ENCODE data around the gene MAPK8.

Gene MAPK8

GRCh38 chr10:48287417-48288391 lies 18.8 kb upstream of the MAPK8 start:
- H3K36me3 ChIP-seq: no peaks in the 10 kb centered on the region
- no peaks in the 10 kb centered on the region for H3K9me3 ChIP-seq
- no peak for TF ChIP-seq CTCF (IDR thresholded peaks at IDR 0.05)
- no peaks in the 10 kb centered on the region for H3K4me1 ChIP-seq (ENCODE audit: control insufficient read depth in 1 of 2, insufficient read depth in 1 of 2, low read depth in 1 of 2, low read length in 1 of 2)
- no peaks in the 10 kb centered on the region for H3K27me3 ChIP-seq
- H3K27ac ChIP-seq: no peak overlapping the region
- no peak overlapping the region for H3K4me3 ChIP-seq (ENCODE audit: low read depth in 1 of 2, low read length in 1 of 2)

- H3K27ac ChIP-seq: no peak overlapping the region
- no peaks in the 10 kb centered on the region for H3K36me3 ChIP-seq
- H3K4me3 ChIP-seq (ENCODE audit: low read depth in 1 of 2, low read length in 1 of 2): no peak overlapping the region
- TF ChIP-seq CTCF (IDR thresholded peaks at IDR 0.05): no peak
- no peaks in the 10 kb centered on the region for H3K4me1 ChIP-seq (ENCODE audit: control insufficient read depth in 1 of 2, insufficient read depth in 1 of 2, low read depth in 1 of 2, low read length in 1 of 2)
- H3K27me3 ChIP-seq: no peaks in the 10 kb centered on the region
- H3K9me3 ChIP-seq: no peaks in the 10 kb centered on the region
These were observed 17.8 kb upstream of the MAPK8 start for GRCh38 chr10:48288661-48289060.

- TF ChIP-seq CTCF (IDR thresholded peaks at IDR 0.05): peak; percentile 69
- H3K4me3 ChIP-seq (ENCODE audit: low read depth in 1 of 2, low read length in 1 of 2): no peak overlapping the region
- no peak overlapping the region for H3K27ac ChIP-seq
- H3K9me3 ChIP-seq: no peaks in the 10 kb centered on the region
- no peaks in the 10 kb centered on the region for H3K36me3 ChIP-seq
- H3K4me1 ChIP-seq (ENCODE audit: control insufficient read depth in 1 of 2, insufficient read depth in 1 of 2, low read depth in 1 of 2, low read length in 1 of 2): no peaks in the 10 kb centered on the region
- no peaks in the 10 kb centered on the region for H3K27me3 ChIP-seq
These were observed 16.8 kb upstream of the MAPK8 start for GRCh38 chr10:48289501-48290238.

- Histone ChIP-seq H3K27me3 (no peaks in the 10 kb centered on the region), H3K36me3 (no peaks in the 10 kb centered on the region), H3K27ac (no peak overlapping the region), H3K4me3 (ENCODE audit: low read depth in 1 of 2, low read length in 1 of 2) (no peak overlapping the region), H3K4me1 (ENCODE audit: control insufficient read depth in 1 of 2, insufficient read depth in 1 of 2, low read depth in 1 of 2, low read length in 1 of 2) (no peaks in the 10 kb centered on the region), H3K9me3 (no peaks in the 10 kb centered on the region)
- TF ChIP-seq CTCF (IDR thresholded peaks at IDR 0.05): no peak
These were observed 16.2 kb upstream of the MAPK8 start for GRCh38 chr10:48290286-48290685.

- no peaks in the 10 kb centered on the region for H3K9me3 ChIP-seq
- no peaks in the 10 kb centered on the region for H3K36me3 ChIP-seq
- TF ChIP-seq CTCF (IDR thresholded peaks at IDR 0.05): no peak
- H3K4me1 ChIP-seq (ENCODE audit: control insufficient read depth in 1 of 2, insufficient read depth in 1 of 2, low read depth in 1 of 2, low read length in 1 of 2): no peaks in the 10 kb centered on the region
- H3K27ac ChIP-seq: no peak overlapping the region
- H3K4me3 ChIP-seq (ENCODE audit: low read depth in 1 of 2, low read length in 1 of 2): no peak overlapping the region
- H3K27me3 ChIP-seq: no peaks in the 10 kb centered on the region
These were observed 15.3 kb upstream of the MAPK8 start for GRCh38 chr10:48291190-48291589.
